Retinal pigment epithelial cell (primary cell): ENCODE data around the gene WDR54.
"Not testable (repeated sequence)": the region's sequence is repeated elsewhere in the genome, so short reads cannot be mapped to it uniquely, and the experiment has no call there.

Experiments
- DNase-seq: peaks from one replicate; pipeline ENCODE4 v3.0.0-alpha.2; 2010; ENCODE audit warnings: low read depth
- H3K4me3 ChIP-seq: 2 replicates; pipeline ENCODE4 v1.5.1; 2011; ENCODE audit warnings: mild to moderate bottlenecking, low read length, control low read depth, moderate library complexity
- CTCF ChIP-seq: conservative IDR thresholded peaks from 2 replicates; pipeline ENCODE4 v1.5.1; 2011; ENCODE audit warnings: low read depth, low read length, control low read depth, inconsistent platforms

Gene WDR54

GRCh38 chr2:74462786-74463105, 41.2 kb downstream of the WDR54 start:
- TF ChIP-seq CTCF = no peak
- no peak for DNase-seq
- no peak overlapping the region for H3K4me3 ChIP-seq

DNA sequence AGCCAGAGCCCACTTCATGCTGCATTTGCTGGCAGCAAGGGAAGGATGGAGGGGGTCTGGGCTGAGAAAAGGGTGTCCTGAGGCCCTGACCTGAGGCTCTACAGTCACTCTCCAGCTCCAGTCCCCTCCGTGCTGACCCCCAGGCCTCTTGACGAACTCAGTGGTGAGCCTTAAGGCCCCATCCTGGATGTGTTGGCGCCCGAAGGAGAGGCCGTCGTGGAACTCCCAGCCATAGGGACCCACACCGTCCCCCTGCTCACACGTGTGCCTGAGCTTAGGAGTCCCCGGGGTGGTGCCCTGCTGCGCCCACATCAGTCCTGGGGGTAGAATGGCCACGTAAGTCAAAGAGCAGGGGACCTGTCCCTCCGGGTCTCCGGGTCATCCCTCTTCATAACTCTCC, 42.9 kb downstream of the WDR54 start:
- peak overlapping the region; percentile 79 for H3K4me3 ChIP-seq
- no peak for DNase-seq
- no peak for TF ChIP-seq CTCF

GRCh38 chr2:74470742-74471141, 49.2 kb downstream of the WDR54 start:
- H3K4me3 ChIP-seq, DNase-seq: not testable (repeated sequence)

DNA sequence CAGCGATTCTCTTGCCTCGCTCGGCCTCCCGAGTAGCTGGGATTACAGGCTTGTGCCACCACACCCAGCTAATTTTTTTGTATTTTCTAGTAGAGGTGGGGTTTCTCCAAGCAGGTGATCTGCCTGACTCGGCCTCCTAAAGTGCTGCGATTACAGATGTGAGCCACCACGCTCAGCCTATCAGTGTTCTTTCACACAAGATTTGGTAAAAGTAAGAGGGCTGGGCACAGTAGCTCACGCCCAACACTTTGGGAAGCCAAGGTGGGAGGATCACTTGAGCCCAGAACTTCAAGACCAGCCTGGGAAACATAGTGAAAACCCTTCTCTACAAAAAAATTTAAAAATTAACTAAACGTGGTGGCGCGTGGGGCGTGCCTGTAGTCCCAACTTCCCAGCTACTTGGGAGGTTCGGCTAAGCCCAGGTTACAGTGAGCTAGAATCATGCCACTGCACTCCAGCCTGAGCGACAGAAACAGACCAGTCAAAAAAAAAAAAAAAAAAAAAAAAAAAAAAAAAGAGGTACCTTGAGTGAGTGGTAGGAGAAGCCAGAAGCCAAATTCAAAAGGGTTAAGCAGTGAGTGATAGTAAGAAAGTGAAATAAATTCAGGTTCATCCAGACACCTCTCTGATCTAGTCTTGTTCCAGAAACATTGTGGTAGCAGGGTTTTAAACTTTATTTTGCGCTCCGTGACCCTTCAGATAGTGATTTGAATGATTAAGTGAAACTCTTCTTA, 50.0 kb downstream of the WDR54 start:
- no peak for DNase-seq
- H3K4me3 ChIP-seq = peak overlapping the region; percentile 68
- no peak for TF ChIP-seq CTCF

GRCh38 chr2:74472086-74472944, 50.8 kb downstream of the WDR54 start, which contains the start of gene MRPL53:
MRPL53 (minus strand) TSS chr2:74472680; CDS start chr2:74472660, 20 bp downstream.
- peak within 1 kb of the TSS; percentile 68 for H3K4me3 ChIP-seq
- peak; percentile 71 for DNase-seq
- TF ChIP-seq CTCF = no peak

DNA sequence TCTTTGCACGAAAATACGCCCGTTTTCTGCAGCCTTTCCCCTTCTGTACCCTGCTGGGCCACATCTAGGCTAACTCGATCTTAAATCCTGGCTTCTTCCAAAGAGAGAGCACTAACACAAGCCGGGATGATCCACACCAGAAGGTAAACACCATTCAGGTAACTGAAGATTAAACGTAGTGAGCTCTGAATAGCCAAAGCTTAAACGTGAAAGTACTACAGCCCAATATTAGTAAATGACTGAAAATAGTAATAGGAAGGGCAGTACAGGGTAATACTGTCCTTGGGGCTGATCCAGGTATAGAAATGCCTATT, 51.4 kb downstream of the WDR54 start:
- peak overlapping the region; percentile 68 for H3K4me3 ChIP-seq
- no peak for TF ChIP-seq CTCF
- DNase-seq = no peak

DNA sequence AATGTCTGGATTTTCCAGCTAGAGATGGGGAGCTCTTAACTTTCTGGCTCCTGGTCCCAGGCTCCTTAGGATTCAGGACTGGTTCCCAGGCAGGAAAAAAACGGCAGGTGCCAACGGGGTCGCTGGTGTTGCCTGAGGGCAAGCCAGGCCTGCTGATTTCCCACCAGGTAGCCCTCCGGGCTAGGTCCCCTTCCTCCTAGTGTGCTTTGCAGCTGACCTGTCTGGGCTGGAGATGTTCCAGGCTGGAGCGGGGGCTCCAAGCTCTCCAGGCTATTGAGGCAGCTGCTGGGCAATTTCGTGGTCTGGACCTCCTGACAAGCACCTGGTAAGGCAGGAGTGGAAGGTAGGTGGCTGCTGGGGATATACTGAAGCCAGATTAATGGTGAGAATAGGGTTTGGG, 53.0 kb downstream of the WDR54 start:
- no peak overlapping the region for H3K4me3 ChIP-seq
- TF ChIP-seq CTCF = no peak
- no peak for DNase-seq
